CD14-positive monocyte (primary cell): ENCODE data around the gene CDH23. TPM values are rescaled to one million over a fixed set of nuclear protein-coding genes. Genes with fewer than 3 reads are reported as not detected.

Source experiments
- DNase-seq, 3 donors: peaks; one replicate each; pipeline ENCODE4 v3.0.0-alpha.2; 2011 to 2022
- H2AFZ ChIP-seq: 2 replicates; pipeline ENCODE4 v1.6.0; 2012; ENCODE audit warnings: mild to moderate bottlenecking, low read depth, low read length, inconsistent platforms; ENCODE audit not compliant: insufficient read depth, poor library complexity, severe bottlenecking
- H3K27ac ChIP-seq, 2 donors: 1 replicate in 1 of 2; 2 replicates in 1 of 2; pipeline ENCODE4 v1.5.1; 2012 to 2013; ENCODE audit warnings: low read length in 2 of 2, control low read depth in 1 of 2, inconsistent platforms in 1 of 2, low read depth in 1 of 2, mild to moderate bottlenecking in 1 of 2
- H3K27me3 ChIP-seq, 2 donors: one replicate each; pipeline versions ENCODE4 v1.6.0 to v1.6.1; 2011 to 2013; ENCODE audit warnings: low read length in 2 of 2; ENCODE audit not compliant: control insufficient read depth in 2 of 2, insufficient read depth in 2 of 2
- H3K36me3 ChIP-seq, 2 donors: replicated peaks in 1 of 2; 1 replicate in 1 of 2; 2 replicates in 1 of 2; pipeline versions ENCODE4 v1.5.1 to v1.6.1; 2012 to 2013; ENCODE audit warnings: low read length in 2 of 2, control low read depth in 1 of 2, inconsistent platforms in 1 of 2, mild to moderate bottlenecking in 1 of 2; ENCODE audit not compliant: insufficient read depth in 2 of 2, control insufficient read depth in 1 of 2
- H3K4me1 ChIP-seq, 2 donors: 1 replicate in 1 of 2; 2 replicates in 1 of 2; pipeline versions ENCODE4 v1.5.1 to v1.6.1; 2012 to 2013; ENCODE audit warnings: low read length in 2 of 2, control low read depth in 1 of 2, inconsistent platforms in 1 of 2, mild to moderate bottlenecking in 1 of 2, moderate library complexity in 1 of 2; ENCODE audit not compliant: insufficient read depth in 2 of 2, control insufficient read depth in 1 of 2
- H3K4me2 ChIP-seq: replicated peaks from 2 replicates; pipeline ENCODE3; 2012; ENCODE audit warnings: low read length, moderate library complexity, mild to moderate bottlenecking; ENCODE audit not compliant: poor library complexity, severe bottlenecking; ENCODE audit errors: extremely low read depth
- H3K4me3 ChIP-seq, 3 experiments: fragments of 200-600 bp in 1 of 3; sonication (generic) in 1 of 3; replicated peaks in 1 of 3; 1 replicate in 2 of 3; 2 replicates in 1 of 3; pipeline ENCODE4 v1.5.1; 2011 to 2013; ENCODE audit warnings: low read length in 3 of 3, mild to moderate bottlenecking in 3 of 3, control low read depth in 2 of 3, low read depth in 2 of 3, inconsistent platforms in 1 of 3, moderate library complexity in 1 of 3
- H3K79me2 ChIP-seq: 2 replicates; pipeline ENCODE4 v1.6.0; 2012; ENCODE audit warnings: mild to moderate bottlenecking, control low read depth, inconsistent platforms, low read length, moderate library complexity; ENCODE audit not compliant: insufficient read depth
- H3K9ac ChIP-seq: 2 replicates; pipeline ENCODE4 v1.6.0; 2017; ENCODE audit warnings: low read length, mild to moderate bottlenecking; ENCODE audit not compliant: insufficient read depth, poor library complexity, severe bottlenecking
- H3K9me3 ChIP-seq, 2 donors: replicated peaks in 1 of 2; 1 replicate in 1 of 2; 2 replicates in 1 of 2; pipeline versions ENCODE4 v1.5.1 to v1.6.1; 2012 to 2013; ENCODE audit warnings: low read length in 2 of 2, control low read depth in 1 of 2; ENCODE audit not compliant: control insufficient read depth in 1 of 2, insufficient read depth in 1 of 2
- H4K20me1 ChIP-seq: 2 replicates; pipeline ENCODE4 v1.6.0; 2012; ENCODE audit warnings: mild to moderate bottlenecking, low read length, control low read depth, moderate library complexity; ENCODE audit not compliant: insufficient read depth
- H3K27ac Mint-ChIP-seq, 7 donors: one replicate each; pipeline ENCODE4 v1.8.0; 2020; ENCODE audit warnings: mild to moderate bottlenecking in 7 of 7, mixed read lengths in 7 of 7, moderate library complexity in 6 of 7, inconsistent platforms in 2 of 7
- H3K27me3 Mint-ChIP-seq, 3 donors: one replicate each; pipeline ENCODE4 v1.8.0; 2021 to 2022; ENCODE audit warnings: low read depth in 3 of 3, mild to moderate bottlenecking in 3 of 3, mixed read lengths in 3 of 3, moderate library complexity in 3 of 3, inconsistent platforms in 1 of 3
- H3K36me3 Mint-ChIP-seq, 2 donors: one replicate each; pipeline ENCODE4 v1.8.0; 2020; ENCODE audit warnings: mixed read lengths in 2 of 2, inconsistent platforms in 1 of 2, mild to moderate bottlenecking in 1 of 2
- H3K4me1 Mint-ChIP-seq: one replicate; pipeline ENCODE4 v1.8.0; 2020; ENCODE audit warnings: mild to moderate bottlenecking, mixed read lengths
- H3K4me3 Mint-ChIP-seq, 2 donors: one replicate each; pipeline ENCODE4 v1.8.0; 2020; ENCODE audit warnings: mild to moderate bottlenecking in 2 of 2, mixed read lengths in 2 of 2, moderate library complexity in 1 of 2
- H3K9me3 Mint-ChIP-seq, 7 donors: one replicate each; pipeline ENCODE4 v1.8.0; 2020 to 2022; ENCODE audit warnings: mixed read lengths in 7 of 7, mild to moderate bottlenecking in 6 of 7, moderate library complexity in 6 of 7, inconsistent platforms in 2 of 7
- WGBS: methylation state at CpG from one replicate; pipeline ENCODE4 v1.1.5; 2013; ENCODE audit warnings: missing lambda C conversion rate; ENCODE audit not compliant: insufficient coverage; 5-methylcytosine and 5-hydroxymethylcytosine counted together
- intact Hi-C, 2 donors: fragments of 100-400 bp; cut with micrococcal nuclease; formaldehyde crosslinking; loops; one replicate each; pipeline versions ENCODE4 v1.15.0 to v1.15.1; 2023
- polyA plus RNA-seq, 3 donors: library from polyadenylated mRNA; depleted of rRNA in 1 of 3; unstranded in 2 of 3; stranded (reverse) in 1 of 3; fragments of 300-500 nt in 2 of 3; fragments of >200 nt in 1 of 3; fragmentation: Illumina TruSeq in 2 of 3; gene quantifications; 1 replicate in 2 of 3; 2 replicates in 1 of 3; pipeline ENCODE4 v1.2.3, GENCODE V29; 2012 to 2021
- TF ChIP-seq, protein P1 (sequence below): fragments of 200-600 bp; IDR thresholded peaks from one replicate; pipeline ENCODE4 v1.8.0; 2022; ENCODE audit warnings: antibody characterized with exemption, mild to moderate bottlenecking

Gene CDH23
- polyA plus RNA-seq, 3 donors, result 8.2 to 36.2 (median 10.5) TPM

GRCh38 chr10:71480662-71481061 lies 83.9 kb downstream of the CDH23 start:
- Mint-ChIP-seq H3K9me3 (peaks cover 0 to 2% (median 0%) of the 10 kb centered on the region in 7 donors), H3K4me1 (peaks cover 21% of the 10 kb centered on the region), H3K36me3 (no peaks in the 10 kb centered on the region), H3K27ac (no peak overlapping the region), H3K27me3 (peaks cover 2 to 10% (median 10%) of the 10 kb centered on the region in 3 donors), H3K4me3 (no peak overlapping the region)
- H2AFZ ChIP-seq, result no peak overlapping the region
- intact Hi-C loops, result no loop called here
- H3K27ac ChIP-seq, result no peak overlapping the region
- no peaks in the 10 kb centered on the region for H3K36me3 ChIP-seq
- 98% methylated on average over 5 of the region's 5 CpGs for WGBS
- H3K4me2 ChIP-seq, result no peak overlapping the region
- H3K9me3 ChIP-seq, result no peaks in the 10 kb centered on the region
- no peaks in the 10 kb centered on the region for H3K27me3 ChIP-seq
- peaks cover 13 to 21% of the 10 kb centered on the region in 2 donors for H3K4me1 ChIP-seq
- no peak for DNase-seq
- no peaks in the 10 kb centered on the region for H3K79me2 ChIP-seq
- H4K20me1 ChIP-seq, result no peaks in the 10 kb centered on the region
- no peak overlapping the region for H3K9ac ChIP-seq
- TF ChIP-seq, protein P1, sequence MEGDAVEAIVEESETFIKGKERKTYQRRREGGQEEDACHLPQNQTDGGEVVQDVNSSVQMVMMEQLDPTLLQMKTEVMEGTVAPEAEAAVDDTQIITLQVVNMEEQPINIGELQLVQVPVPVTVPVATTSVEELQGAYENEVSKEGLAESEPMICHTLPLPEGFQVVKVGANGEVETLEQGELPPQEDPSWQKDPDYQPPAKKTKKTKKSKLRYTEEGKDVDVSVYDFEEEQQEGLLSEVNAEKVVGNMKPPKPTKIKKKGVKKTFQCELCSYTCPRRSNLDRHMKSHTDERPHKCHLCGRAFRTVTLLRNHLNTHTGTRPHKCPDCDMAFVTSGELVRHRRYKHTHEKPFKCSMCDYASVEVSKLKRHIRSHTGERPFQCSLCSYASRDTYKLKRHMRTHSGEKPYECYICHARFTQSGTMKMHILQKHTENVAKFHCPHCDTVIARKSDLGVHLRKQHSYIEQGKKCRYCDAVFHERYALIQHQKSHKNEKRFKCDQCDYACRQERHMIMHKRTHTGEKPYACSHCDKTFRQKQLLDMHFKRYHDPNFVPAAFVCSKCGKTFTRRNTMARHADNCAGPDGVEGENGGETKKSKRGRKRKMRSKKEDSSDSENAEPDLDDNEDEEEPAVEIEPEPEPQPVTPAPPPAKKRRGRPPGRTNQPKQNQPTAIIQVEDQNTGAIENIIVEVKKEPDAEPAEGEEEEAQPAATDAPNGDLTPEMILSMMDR, result no peak
- H3K4me3 ChIP-seq, result no peak overlapping the region

DNA sequence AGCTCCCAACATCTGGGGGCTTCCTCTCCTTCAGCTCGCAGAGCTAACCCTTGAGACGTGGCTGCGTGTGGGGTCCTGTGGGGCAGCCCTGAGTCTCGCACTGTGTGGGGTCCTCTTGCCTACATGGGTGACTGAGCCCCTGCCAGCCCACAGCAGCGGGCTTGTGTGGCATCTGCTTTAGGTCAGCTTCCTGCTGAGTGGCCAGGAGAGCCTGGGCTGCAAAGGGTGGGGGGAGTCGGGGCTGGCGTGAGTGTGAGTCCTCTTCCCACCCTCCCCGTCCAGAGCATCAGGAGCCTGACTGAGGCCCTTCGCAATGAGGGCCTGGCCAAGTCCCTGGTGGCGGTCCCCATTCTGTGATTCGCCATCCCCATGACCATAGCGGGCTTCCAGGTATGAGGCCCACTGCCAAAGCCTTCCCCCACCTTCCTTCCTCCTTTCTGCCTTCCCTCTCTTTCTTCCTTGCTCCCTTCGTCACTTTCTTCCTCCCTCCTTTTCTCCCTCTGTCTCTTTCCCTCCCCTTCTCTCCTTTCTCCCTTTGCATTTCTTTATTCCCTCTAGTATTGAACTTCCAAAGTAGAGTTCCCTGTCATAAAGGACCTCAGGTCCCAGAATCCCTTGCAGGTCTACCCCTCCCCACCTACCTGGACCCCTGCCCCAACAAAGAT lies 85.2 kb downstream of the CDH23 start:
- Mint-ChIP-seq H3K36me3 (no peaks in the 10 kb centered on the region), H3K27me3 (peaks cover 4 to 10% (median 8%) of the 10 kb centered on the region in 3 donors), H3K9me3 (peaks cover 0 to 2% (median 0%) of the 10 kb centered on the region in 7 donors), H3K4me1 (peaks cover 11% of the 10 kb centered on the region), H3K27ac (peak overlapping the region in 1 of 7 donors; percentile 44), H3K4me3 (no peak overlapping the region)
- Histone ChIP-seq H3K36me3 (no peaks in the 10 kb centered on the region), H3K27ac (no peak overlapping the region), H3K79me2 (no peaks in the 10 kb centered on the region), H3K4me1 (peaks cover 3 to 9% of the 10 kb centered on the region in 2 donors), H3K4me3 (no peak overlapping the region), H3K4me2 (no peak overlapping the region), H4K20me1 (no peaks in the 10 kb centered on the region), H3K9me3 (no peaks in the 10 kb centered on the region), H3K27me3 (no peaks in the 10 kb centered on the region), H3K9ac (no peak overlapping the region), H2AFZ (no peak overlapping the region)
- intact Hi-C loops, result no loop called here
- 90% methylated on average over 12 of the region's 13 CpGs for WGBS
- DNase-seq, result no peak
- TF ChIP-seq, protein P1, result no peak
